Measurements from ENCODE around the gene TTC21B. TPM values are rescaled to one million over a fixed set of nuclear protein-coding genes. Genes with fewer than 3 reads are reported as not detected.
A peak's percentile ranks its signal among the peaks of the same experiment; 100 is the strongest.
"Not testable (repeated sequence)": the region's sequence is repeated elsewhere in the genome, so short reads cannot be mapped to it uniquely, and the experiment has no call there.

Gene TTC21B
- 10 to 100 TPM; 13.8 to 20.2 TPM for total RNA-seq

DNA sequence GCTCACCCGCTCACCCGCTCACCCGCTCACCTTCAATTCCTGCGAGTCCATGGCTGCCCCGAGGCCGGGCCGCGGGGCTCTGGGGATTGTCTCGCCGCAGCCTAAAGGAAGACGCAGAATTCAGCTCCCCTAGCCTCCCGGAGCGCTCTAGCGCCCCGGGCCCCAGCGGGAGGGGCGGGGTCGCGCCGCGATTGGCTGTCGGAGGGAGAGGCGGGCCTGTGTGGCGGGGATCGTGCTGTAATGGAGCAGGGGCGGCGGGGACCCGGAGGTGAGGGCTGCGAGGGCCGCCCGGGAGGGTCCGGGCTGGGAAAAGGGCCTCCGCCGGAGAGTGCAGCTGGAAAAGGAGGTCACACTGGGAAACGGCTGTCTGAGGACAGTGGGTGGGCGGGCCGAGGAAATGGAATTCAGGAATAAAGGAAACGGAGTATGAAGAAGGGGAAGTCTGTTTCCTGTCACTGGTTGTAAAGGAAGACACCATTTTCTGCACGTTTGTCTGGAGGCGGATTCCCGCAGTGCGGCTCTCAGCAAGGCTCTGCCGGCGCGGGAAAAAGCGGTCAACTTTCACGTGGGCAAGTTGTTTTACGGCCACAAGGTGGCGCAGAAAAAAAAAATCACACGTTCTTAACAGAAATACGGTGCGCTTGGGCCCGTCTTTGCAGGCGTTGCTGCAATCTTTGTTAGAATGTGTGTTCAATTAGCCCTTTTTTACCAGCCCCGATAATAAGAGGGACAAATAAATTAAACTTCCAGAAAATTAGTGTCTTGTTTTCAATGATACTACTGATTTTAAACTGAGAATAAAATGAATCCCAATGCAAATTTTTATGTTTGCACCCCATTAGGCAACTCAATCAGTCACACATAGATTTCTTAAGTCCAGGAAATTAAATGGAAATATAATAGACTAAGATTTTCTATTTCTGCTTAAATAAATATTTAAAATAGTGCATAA, at the start of gene TTC21B:
Gene TTC21B, minus strand, starts transcription at position 122 of the 952 bp plus-strand sequence. Its CDS starts 71 bp downstream, at position 51.
- ATAC-seq (peak; percentile 98), DNase-seq (peak; percentile 93)
- Mint-ChIP-seq H3K36me3 (peaks cover 3% of the 10 kb centered on the region), H3K4me3 (peak within 1 kb of the TSS; percentile 34), H3K27ac (no peak within 1 kb of the TSS), H3K9me3 (ENCODE audit: low read depth) (no peaks in the 10 kb centered on the region), H3K27me3 (no peaks in the 10 kb centered on the region), H3K4me1 (peaks cover 11% of the 10 kb centered on the region)
- CTCF ChIA-PET, result interaction anchor here (0.6 to 1.9 kb wide), 13 partner anchors 9 to 228 kb away, joined by 3 to 10 read pairs (median 4); partner anchors contain the start of gene SCN1A

DNA sequence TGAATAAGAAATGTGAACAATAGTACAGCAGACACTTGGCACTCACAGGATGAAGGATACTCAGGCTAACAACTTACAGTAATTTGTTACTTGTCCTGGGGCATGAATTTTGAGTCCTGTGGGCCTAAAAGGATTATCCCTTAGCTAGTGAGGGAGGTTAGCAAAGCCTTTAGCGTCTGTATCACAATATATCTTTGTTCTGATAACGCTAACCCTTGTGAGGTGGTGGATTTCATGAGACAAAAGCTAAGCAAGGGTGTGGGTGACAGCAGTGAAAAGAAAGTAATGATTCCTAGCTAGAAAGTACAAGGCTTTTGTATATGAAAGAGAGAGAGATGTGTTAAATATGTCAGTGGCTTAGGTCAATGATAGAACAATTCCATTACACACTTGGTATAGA, 46.8 kb upstream of the TTC21B start:
- CTCF ChIA-PET, result no interaction called here
- ATAC-seq (no peak), DNase-seq (no peak)
- H3K27ac Mint-ChIP-seq, result no peak overlapping the region
- H3K9me3 Mint-ChIP-seq (ENCODE audit: low read depth), result no peaks in the 10 kb centered on the region
- no peaks in the 10 kb centered on the region for H3K36me3 Mint-ChIP-seq
- no peaks in the 10 kb centered on the region for H3K4me1 Mint-ChIP-seq
- H3K4me3 Mint-ChIP-seq, result no peak overlapping the region
- peaks cover 8% of the 10 kb centered on the region for H3K27me3 Mint-ChIP-seq

DNA sequence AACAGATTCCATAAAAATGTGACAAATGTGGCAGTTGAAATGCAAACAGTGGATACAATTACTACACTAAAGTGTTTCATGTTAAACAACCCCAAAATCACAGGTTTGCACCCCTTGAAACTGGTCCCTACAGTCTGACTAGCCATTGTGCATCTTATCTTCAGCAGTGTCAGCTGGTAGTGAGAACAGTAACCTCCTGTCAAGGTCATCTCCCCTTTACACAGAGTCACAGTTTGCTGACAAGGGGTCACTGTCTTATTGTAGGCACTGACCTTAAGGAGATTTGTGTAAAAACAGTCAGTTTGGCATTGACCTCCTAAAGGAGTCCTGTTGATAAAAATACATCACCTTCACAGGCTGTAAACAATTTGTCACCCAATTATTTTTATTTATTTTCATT, 37.3 kb upstream of the TTC21B start:
- no peak for DNase-seq
- Mint-ChIP-seq H3K4me3 (no peak overlapping the region), H3K4me1 (no peaks in the 10 kb centered on the region), H3K36me3 (no peaks in the 10 kb centered on the region), H3K9me3 (ENCODE audit: low read depth) (no peaks in the 10 kb centered on the region), H3K27me3 (peaks cover 2% of the 10 kb centered on the region), H3K27ac (no peak overlapping the region)
- no peak for ATAC-seq
- CTCF ChIA-PET, result no interaction called here

DNA sequence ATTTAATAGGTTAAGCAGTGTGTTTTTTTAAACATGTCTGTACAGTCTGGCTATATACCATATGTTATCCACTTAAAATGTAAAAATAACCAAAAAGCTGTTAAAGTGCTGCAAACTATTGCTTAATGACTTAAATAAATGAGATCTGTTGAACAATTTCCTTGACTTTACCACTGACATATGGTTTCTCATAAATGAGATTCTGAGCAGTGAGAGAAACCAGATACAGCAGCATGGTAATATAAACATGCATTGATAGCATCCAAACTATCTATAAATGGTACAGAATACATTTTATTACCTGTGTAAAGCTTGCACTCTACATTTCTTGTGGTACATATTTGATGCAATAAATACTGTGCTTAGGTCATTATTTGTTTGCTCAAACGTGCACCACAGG, 36.3 kb upstream of the TTC21B start:
- Mint-ChIP-seq H3K27me3 (peaks cover 9% of the 10 kb centered on the region), H3K9me3 (ENCODE audit: low read depth) (no peaks in the 10 kb centered on the region), H3K27ac (no peak overlapping the region), H3K36me3 (no peaks in the 10 kb centered on the region), H3K4me1 (no peaks in the 10 kb centered on the region), H3K4me3 (no peak overlapping the region)
- CTCF ChIA-PET, result no interaction called here
- DNase-seq (no peak), ATAC-seq (no peak)

DNA sequence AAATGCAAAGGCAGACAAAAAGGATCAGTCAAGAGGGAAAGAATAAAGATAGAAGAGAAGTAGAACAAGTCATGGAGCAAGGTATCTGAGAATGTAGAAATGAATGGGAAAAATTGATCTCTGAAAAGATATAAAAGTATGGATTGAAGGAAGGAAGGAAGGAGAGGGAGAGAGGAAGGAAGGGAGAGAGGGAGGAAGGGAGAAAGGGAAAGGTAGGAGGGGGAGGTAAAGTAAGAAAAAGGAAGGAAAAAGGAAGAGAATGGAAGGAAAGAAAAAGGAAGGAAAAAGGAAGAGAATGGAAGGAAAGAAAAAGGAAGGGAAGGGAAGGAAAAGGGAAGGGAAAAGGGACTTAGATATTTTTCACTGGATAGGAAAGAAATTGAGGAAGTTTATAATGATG, 31.5 kb upstream of the TTC21B start:
- no peaks in the 10 kb centered on the region for H3K9me3 Mint-ChIP-seq (ENCODE audit: low read depth)
- no peak overlapping the region for H3K27ac Mint-ChIP-seq
- no peaks in the 10 kb centered on the region for H3K36me3 Mint-ChIP-seq
- no peak overlapping the region for H3K4me3 Mint-ChIP-seq
- peaks cover 13% of the 10 kb centered on the region for H3K27me3 Mint-ChIP-seq
- CTCF ChIA-PET, result no interaction called here
- no peak for ATAC-seq
- DNase-seq, result no peak
- no peaks in the 10 kb centered on the region for H3K4me1 Mint-ChIP-seq

DNA sequence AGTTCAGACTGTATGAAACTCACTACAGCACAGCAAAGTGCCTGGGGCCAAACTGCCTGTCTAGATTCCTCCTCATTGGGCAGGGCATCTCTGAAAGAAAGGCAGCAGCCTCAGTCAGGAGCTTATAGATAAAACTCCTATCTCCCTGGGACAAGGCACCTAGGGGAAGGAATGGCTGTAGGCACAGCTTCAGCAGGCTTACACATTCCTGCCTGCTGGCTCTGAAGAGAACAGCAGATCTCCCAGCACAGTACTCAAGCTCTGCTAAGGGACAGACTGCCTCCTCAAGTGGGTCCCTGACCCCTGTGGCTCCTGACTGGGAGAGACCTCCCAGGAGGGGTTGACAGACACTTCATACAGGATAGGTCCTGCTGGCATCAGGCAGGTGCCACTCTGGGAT, 18.6 kb upstream of the TTC21B start:
- not testable (repeated sequence) for ATAC-seq; H3K4me3 Mint-ChIP-seq; DNase-seq; H3K9me3 Mint-ChIP-seq (ENCODE audit: low read depth); H3K36me3 Mint-ChIP-seq; H3K27ac Mint-ChIP-seq; H3K27me3 Mint-ChIP-seq; H3K4me1 Mint-ChIP-seq
- CTCF ChIA-PET, result interaction anchor here (0.7 kb wide), 1 partner anchor 23 kb away, joined by 4 read pairs; no protein-coding TSS in a partner anchor

DNA sequence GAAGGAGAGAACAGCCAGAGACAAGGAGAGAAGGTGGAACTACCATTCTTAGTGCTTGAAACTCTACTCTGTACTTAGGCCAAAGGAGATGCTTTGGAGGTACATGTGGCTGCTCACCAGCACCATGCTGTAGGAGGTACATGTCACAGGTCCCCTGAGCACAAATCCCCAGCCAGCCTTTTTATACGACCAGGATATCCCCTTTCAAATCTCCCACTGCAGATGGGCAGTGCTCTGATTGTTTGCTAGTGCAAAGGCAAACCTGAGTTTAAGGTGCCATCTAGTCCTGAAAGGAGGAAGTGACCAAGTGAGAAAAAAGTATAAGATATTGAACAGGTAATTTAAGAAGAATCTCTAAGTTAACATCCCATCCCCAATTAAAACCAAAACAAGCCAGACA, 17.1 kb upstream of the TTC21B start:
- Mint-ChIP-seq H3K36me3 (no peaks in the 10 kb centered on the region), H3K4me1 (no peaks in the 10 kb centered on the region), H3K9me3 (ENCODE audit: low read depth) (no peaks in the 10 kb centered on the region), H3K4me3 (no peak overlapping the region), H3K27ac (no peak overlapping the region), H3K27me3 (peaks cover 6% of the 10 kb centered on the region)
- CTCF ChIA-PET, result interaction anchor here (1.0 kb wide), 1 partner anchor 17 kb away, joined by 3 read pairs; the partner anchor contains the start of gene TTC21B
- no peak for ATAC-seq
- DNase-seq, result no peak

DNA sequence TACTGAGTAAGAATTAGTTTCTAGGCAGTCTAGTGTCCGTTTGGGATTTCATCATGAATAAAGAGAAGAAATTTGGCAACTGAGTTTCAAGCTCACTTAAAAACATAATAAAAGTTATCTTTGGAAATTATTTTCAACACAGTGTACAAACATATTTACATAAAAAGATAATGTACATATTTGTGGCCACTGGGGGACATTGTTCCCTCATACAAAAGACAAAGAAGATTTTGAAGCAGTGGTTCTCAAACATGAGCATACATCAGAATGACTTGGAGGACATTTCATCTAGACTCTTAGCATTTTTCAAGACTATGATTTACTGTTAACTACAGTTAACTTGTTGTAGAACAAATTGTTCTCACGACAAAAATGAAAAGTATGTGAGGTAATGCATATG, 15.7 kb upstream of the TTC21B start:
- CTCF ChIA-PET, result no interaction called here
- no peaks in the 10 kb centered on the region for H3K36me3 Mint-ChIP-seq
- H3K27me3 Mint-ChIP-seq, result peaks cover 3% of the 10 kb centered on the region
- DNase-seq, result no peak
- ATAC-seq, result no peak
- H3K27ac Mint-ChIP-seq, result no peak overlapping the region
- H3K4me3 Mint-ChIP-seq, result no peak overlapping the region
- H3K9me3 Mint-ChIP-seq (ENCODE audit: low read depth), result no peaks in the 10 kb centered on the region
- no peaks in the 10 kb centered on the region for H3K4me1 Mint-ChIP-seq

DNA sequence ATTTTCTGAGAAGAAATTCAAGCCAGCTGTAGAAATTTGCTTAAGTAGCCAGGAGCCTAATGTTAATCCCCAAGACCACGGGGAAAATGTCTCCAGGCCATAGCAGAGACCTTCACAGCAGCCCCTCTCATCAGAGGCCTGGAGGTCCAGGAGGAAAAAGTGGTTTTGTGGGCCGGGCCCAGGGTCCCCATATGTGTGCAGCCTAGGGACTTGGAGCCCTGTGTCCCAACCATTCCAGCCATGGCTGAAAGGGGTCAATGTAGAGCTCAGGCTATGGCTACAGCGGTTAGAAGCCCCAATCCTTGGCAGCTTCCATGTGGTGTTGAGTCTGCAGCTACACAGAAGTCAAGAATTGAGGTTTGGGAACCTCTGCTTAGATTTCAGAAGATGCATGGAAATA, 14.2 kb upstream of the TTC21B start:
- CTCF ChIA-PET, result no interaction called here
- ATAC-seq (no peak), DNase-seq (no peak)
- no peak overlapping the region for H3K27ac Mint-ChIP-seq
- H3K4me1 Mint-ChIP-seq, result no peaks in the 10 kb centered on the region
- peaks cover 3% of the 10 kb centered on the region for H3K27me3 Mint-ChIP-seq
- H3K9me3 Mint-ChIP-seq (ENCODE audit: low read depth), result no peaks in the 10 kb centered on the region
- H3K36me3 Mint-ChIP-seq, result no peaks in the 10 kb centered on the region
- H3K4me3 Mint-ChIP-seq, result no peak overlapping the region

DNA sequence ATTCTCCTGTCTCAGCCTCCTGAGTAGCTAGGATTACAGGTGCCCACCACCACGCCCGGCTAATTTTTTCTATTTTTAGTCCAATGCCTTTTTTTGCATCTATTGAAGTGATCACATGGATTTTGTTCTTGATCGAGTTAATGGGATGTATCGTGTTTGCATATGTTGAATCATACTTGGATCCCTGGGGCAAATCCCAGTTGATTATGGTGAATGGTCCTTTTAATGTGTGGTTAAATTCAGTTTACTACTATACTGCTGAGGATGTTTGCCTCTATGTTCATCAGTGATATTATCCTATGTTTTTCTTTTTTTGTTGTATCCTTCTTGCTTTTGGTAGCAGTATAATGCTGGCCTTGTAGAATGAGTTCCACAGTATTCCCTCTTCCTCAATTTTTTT, 8.2 kb upstream of the TTC21B start:
- no peak overlapping the region for H3K4me3 Mint-ChIP-seq
- H3K9me3 Mint-ChIP-seq (ENCODE audit: low read depth), result no peaks in the 10 kb centered on the region
- ATAC-seq (no peak), DNase-seq (no peak)
- no peak overlapping the region for H3K27ac Mint-ChIP-seq
- no peaks in the 10 kb centered on the region for H3K36me3 Mint-ChIP-seq
- no peaks in the 10 kb centered on the region for H3K27me3 Mint-ChIP-seq
- H3K4me1 Mint-ChIP-seq, result no peaks in the 10 kb centered on the region
- CTCF ChIA-PET, result interaction anchor here (1.0 kb wide), 1 partner anchor 87 kb away, joined by 3 read pairs; no protein-coding TSS in a partner anchor

DNA sequence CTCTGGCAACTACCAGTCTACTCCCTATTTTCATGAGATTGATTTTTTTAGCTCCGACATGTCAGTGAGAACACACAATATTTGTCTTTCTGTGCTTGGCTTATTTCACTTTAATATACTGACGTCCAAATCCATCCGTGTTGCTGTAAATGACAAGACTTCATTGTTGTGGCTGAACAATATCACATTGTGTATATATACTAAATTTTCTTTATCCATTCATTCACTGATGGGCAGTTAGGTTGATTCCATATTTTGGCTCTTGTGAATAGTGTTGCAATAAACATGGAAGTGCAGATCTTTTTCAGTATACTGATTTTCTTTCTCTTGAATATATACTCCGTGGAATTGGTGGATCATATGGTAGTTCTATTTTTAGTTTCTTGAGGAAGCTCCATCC, 5.8 kb upstream of the TTC21B start:
- DNase-seq, result no peak
- ATAC-seq, result no peak
- Mint-ChIP-seq H3K9me3 (ENCODE audit: low read depth) (no peaks in the 10 kb centered on the region), H3K4me1 (peaks cover 11% of the 10 kb centered on the region), H3K4me3 (no peak overlapping the region), H3K36me3 (no peaks in the 10 kb centered on the region), H3K27ac (no peak overlapping the region), H3K27me3 (no peaks in the 10 kb centered on the region)
- CTCF ChIA-PET, result interaction anchor here (0.9 kb wide), 1 partner anchor 9 kb away, joined by 3 read pairs; no protein-coding TSS in a partner anchor

DNA sequence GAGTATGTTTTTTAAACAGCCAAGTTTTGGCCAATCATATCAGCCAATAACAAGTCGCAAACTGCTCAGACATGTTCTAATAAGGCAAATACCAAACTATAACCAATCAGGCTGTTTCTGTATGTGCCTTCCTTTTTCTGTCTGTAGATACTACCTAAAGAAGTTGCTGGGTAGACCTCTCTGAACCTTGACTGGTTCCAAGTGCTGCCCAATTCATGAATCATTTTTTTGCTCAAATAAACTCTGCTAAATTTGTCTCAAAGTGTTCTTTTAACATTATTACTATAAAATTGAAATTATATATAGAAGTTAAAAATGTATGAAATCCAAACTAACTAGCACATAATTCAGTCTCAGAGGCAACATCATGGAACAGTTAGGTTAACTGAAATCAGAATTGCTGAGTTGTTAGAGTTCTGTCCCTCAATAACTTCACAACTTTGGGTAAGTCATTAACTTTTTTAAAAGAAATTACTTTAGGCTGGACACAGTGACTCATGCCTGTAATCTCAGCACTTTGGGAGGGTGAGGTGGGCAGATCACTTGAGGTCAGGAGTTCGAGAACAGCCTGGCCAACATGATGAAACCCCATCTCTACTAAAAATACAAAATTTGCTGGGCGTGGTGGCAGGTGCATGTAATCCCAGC, 4.9 kb upstream of the TTC21B start:
- CTCF ChIA-PET, result interaction anchor here (1.3 kb wide), 1 partner anchor 170 kb away, joined by 4 read pairs; the partner anchor contains the start of gene SCN1A
- DNase-seq (no peak), ATAC-seq (no peak)
- Mint-ChIP-seq H3K9me3 (ENCODE audit: low read depth) (no peaks in the 10 kb centered on the region), H3K36me3 (no peaks in the 10 kb centered on the region), H3K4me3 (no peak overlapping the region), H3K27me3 (no peaks in the 10 kb centered on the region), H3K4me1 (peaks cover 11% of the 10 kb centered on the region), H3K27ac (no peak overlapping the region)

DNA sequence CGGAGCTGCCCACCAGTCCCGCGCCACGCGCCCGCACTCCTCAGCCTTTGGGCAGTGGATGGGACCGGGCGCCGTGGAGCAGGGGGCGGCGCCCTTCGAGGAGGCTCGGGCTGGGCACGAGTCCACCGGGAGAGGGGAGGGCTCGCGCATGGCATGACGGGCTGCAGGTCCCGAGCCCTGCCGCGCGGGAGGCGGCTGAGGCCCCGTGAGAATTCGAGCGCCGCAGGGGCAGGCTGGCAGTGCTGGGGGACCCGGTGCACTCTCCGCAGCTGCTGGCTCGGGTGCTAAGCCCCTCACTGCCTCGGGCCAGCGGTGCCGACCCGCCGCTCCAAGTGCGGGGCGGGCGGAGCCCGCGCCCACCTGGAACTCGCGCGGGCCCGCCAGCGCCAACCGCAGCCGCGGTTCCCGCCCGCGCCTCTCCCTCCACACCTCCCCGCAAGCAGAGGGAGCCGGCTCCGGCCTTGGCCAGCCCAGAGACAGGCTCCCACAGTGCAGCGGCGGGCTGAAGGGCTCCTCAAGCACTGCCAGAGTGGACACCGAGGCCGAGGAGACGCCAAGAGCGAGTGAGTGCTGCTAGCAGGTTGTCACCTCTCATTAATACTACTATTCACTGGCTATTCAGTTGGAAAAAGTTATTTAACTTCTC, 3.6 kb upstream of the TTC21B start:
- no peak for DNase-seq
- CTCF ChIA-PET, result interaction anchor here (1.1 to 1.3 kb wide), 2 partner anchors 171 kb away, joined by 4 read pairs; partner anchors contain the start of gene SCN1A
- Mint-ChIP-seq H3K4me1 (peaks cover 11% of the 10 kb centered on the region), H3K4me3 (no peak overlapping the region), H3K36me3 (no peaks in the 10 kb centered on the region), H3K27me3 (no peaks in the 10 kb centered on the region), H3K27ac (no peak overlapping the region), H3K9me3 (ENCODE audit: low read depth) (no peaks in the 10 kb centered on the region)
- no peak for ATAC-seq
